Keratinocyte (primary cell): Measurements from ENCODE around the gene SDK1. TPM values are rescaled to one million over a fixed set of nuclear protein-coding genes. Genes with fewer than 3 reads are reported as not detected.

Experiments
- DNase-seq: peaks from one replicate; pipeline ENCODE4 v3.0.0-alpha.2; 2011; ENCODE audit warnings: low read depth, missing footprints, low spot score
- FAIRE-seq: peaks from 2 replicates; lab custom pipeline; 2011; peaks lifted over from hg19 to GRCh38; lab: Jason Lieb, UNC
- H2AFZ ChIP-seq: 2 replicates; pipeline ENCODE4 v1.6.0; 2012; ENCODE audit warnings: low read length, control low read depth, inconsistent platforms; ENCODE audit not compliant: control insufficient read depth
- H3K27ac ChIP-seq: 2 replicates; pipeline ENCODE4 v1.5.1; 2011; ENCODE audit warnings: low read length; ENCODE audit not compliant: control insufficient read depth, insufficient read depth
- H3K27me3 ChIP-seq: 3 replicates; pipeline ENCODE4 v1.6.0; 2011; ENCODE audit warnings: low read length; ENCODE audit not compliant: control insufficient read depth, insufficient read depth; ENCODE audit errors: extremely low read depth
- H3K36me3 ChIP-seq, 2 experiments: 2 replicates in 1 of 2; 3 replicates in 1 of 2; pipeline ENCODE4 v1.5.1; 2011; ENCODE audit warnings: low read length in 2 of 2, mild to moderate bottlenecking in 1 of 2; ENCODE audit not compliant: control insufficient read depth in 2 of 2, insufficient read depth in 2 of 2; ENCODE audit errors: extremely low read depth in 1 of 2
- H3K4me1 ChIP-seq: 3 replicates; pipeline ENCODE4 v1.5.1; 2011; ENCODE audit warnings: low read length; ENCODE audit not compliant: control insufficient read depth, insufficient read depth; ENCODE audit errors: extremely low read depth
- H3K4me2 ChIP-seq: 3 replicates; pipeline ENCODE4 v1.6.0; 2011; ENCODE audit warnings: low read depth, low read length; ENCODE audit not compliant: control insufficient read depth, insufficient read depth; ENCODE audit errors: extremely low read depth
- H3K4me3 ChIP-seq, 3 experiments: fragments of 200-600 bp in 1 of 3; sonication (generic) in 1 of 3; 2 replicates in 2 of 3; 3 replicates in 1 of 3; pipeline ENCODE4 v1.5.1; 2011 to 2016; ENCODE audit warnings: low read length in 3 of 3, mild to moderate bottlenecking in 3 of 3, control low read depth in 2 of 3, inconsistent platforms in 1 of 3, low read depth in 1 of 3, mixed read lengths in 1 of 3, mixed run types in 1 of 3, moderate library complexity in 1 of 3; ENCODE audit not compliant: control insufficient read depth in 2 of 3, insufficient read depth in 2 of 3; ENCODE audit errors: extremely low read depth in 1 of 3
- H3K79me2 ChIP-seq: 2 replicates; pipeline ENCODE4 v1.6.0; 2012; ENCODE audit warnings: low read length; ENCODE audit not compliant: control insufficient read depth, insufficient read depth
- H3K9ac ChIP-seq: 3 replicates; pipeline ENCODE4 v1.6.0; 2011; ENCODE audit warnings: low read length; ENCODE audit not compliant: control insufficient read depth, insufficient read depth; ENCODE audit errors: extremely low read depth
- H3K9me1 ChIP-seq: 3 replicates; pipeline ENCODE4 v1.6.0; 2011; ENCODE audit warnings: low read length; ENCODE audit not compliant: control insufficient read depth, insufficient read depth; ENCODE audit errors: extremely low read depth
- H3K9me3 ChIP-seq: 2 replicates; pipeline ENCODE4 v1.5.1; 2012; ENCODE audit warnings: low read depth, low read length; ENCODE audit not compliant: control insufficient read depth
- H4K20me1 ChIP-seq: 3 replicates; pipeline ENCODE4 v1.6.0; 2011; ENCODE audit warnings: low read length; ENCODE audit not compliant: control insufficient read depth, insufficient read depth; ENCODE audit errors: extremely low read depth
- EZH2 ChIP-seq: IDR thresholded peaks from one replicate; pipeline ENCODE4 v1.6.1; 2012; ENCODE audit warnings: inconsistent platforms, mild to moderate bottlenecking, low read length, moderate library complexity
- dilution Hi-C: fragments of 300-500 bp; cut with MboI; formaldehyde crosslinking; loops from one replicate; pipeline ENCODE4 v1.7.0; 2020; ENCODE audit warnings: low sequenced_read_pairs; ENCODE audit not compliant: extremely low pct_ligation_motif_present
- polyA plus RNA-seq, 5 experiments: library from polyadenylated mRNA; depleted of rRNA in 3 of 5; stranded (reverse) in 3 of 5; stranded (forward) in 1 of 5; unstranded in 1 of 5; fragments of >200 nt; gene quantifications; 1 replicate in 1 of 5; 2 replicates in 3 of 5; 3 replicates in 1 of 5; pipeline versions ENCODE4 v1.2.1 to v1.2.3, GENCODE V29; 2011 to 2012; ENCODE audit warnings: missing spikeins in 2 of 5, low read depth in 1 of 5, low replicate concordance in 1 of 5
- TF ChIP-seq, protein P1 (sequence below), 3 experiments: IDR thresholded peaks in 1 of 3; conservative IDR thresholded peaks in 1 of 3; optimal IDR thresholded peaks in 1 of 3; 2 replicates in 2 of 3; 3 replicates in 1 of 3; pipeline versions ENCODE3 to v1.5.1; 2011; ENCODE audit warnings: low read length in 3 of 3, mild to moderate bottlenecking in 3 of 3, moderate library complexity in 2 of 3, control low read depth in 1 of 3, inconsistent platforms in 1 of 3; ENCODE audit not compliant: insufficient read depth in 2 of 3; ENCODE audit errors: extremely low read depth in 1 of 3

The SDK1 gene
- polyA plus RNA-seq, 1 donor (not counting 4 experiments of a cell fraction or from before 2014, with no cell fraction given): 0.66 TPM

GRCh38 chr7:3591219-3591618 is 290.2 kb downstream of the SDK1 start:
- no peaks in the 10 kb centered on the region for H3K79me2 ChIP-seq
- TF ChIP-seq EZH2: no peak
- TF ChIP-seq, protein P1, sequence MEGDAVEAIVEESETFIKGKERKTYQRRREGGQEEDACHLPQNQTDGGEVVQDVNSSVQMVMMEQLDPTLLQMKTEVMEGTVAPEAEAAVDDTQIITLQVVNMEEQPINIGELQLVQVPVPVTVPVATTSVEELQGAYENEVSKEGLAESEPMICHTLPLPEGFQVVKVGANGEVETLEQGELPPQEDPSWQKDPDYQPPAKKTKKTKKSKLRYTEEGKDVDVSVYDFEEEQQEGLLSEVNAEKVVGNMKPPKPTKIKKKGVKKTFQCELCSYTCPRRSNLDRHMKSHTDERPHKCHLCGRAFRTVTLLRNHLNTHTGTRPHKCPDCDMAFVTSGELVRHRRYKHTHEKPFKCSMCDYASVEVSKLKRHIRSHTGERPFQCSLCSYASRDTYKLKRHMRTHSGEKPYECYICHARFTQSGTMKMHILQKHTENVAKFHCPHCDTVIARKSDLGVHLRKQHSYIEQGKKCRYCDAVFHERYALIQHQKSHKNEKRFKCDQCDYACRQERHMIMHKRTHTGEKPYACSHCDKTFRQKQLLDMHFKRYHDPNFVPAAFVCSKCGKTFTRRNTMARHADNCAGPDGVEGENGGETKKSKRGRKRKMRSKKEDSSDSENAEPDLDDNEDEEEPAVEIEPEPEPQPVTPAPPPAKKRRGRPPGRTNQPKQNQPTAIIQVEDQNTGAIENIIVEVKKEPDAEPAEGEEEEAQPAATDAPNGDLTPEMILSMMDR (optimal IDR thresholded peaks at IDR 0.05 in 1 of 3, IDR thresholded peaks at IDR 0.05 in 1 of 3, conservative IDR thresholded peaks at IDR 0.05 in 1 of 3; ENCODE audit: extremely low read depth in 1 of 3, insufficient read depth in 2 of 3, low read length in 3 of 3): no peak
- DNase-seq (no peak), FAIRE-seq (no peak)
- no peaks in the 10 kb centered on the region for H3K9me1 ChIP-seq
- H3K27me3 ChIP-seq: no peaks in the 10 kb centered on the region
- no peaks in the 10 kb centered on the region for H3K36me3 ChIP-seq
- no peak overlapping the region for H3K4me2 ChIP-seq
- H3K27ac ChIP-seq: no peak overlapping the region
- H3K9me3 ChIP-seq: no peaks in the 10 kb centered on the region
- no peak overlapping the region for H2AFZ ChIP-seq
- peaks cover 5% of the 10 kb centered on the region for H3K4me1 ChIP-seq
- no peak overlapping the region for H3K4me3 ChIP-seq
- H3K9ac ChIP-seq: no peak overlapping the region
- dilution Hi-C loops: no loop called here
- no peaks in the 10 kb centered on the region for H4K20me1 ChIP-seq

GRCh38 chr7:3591944-3592343 is 290.9 kb downstream of the SDK1 start:
- Histone ChIP-seq H3K36me3 (no peaks in the 10 kb centered on the region), H3K9me1 (no peaks in the 10 kb centered on the region), H3K4me2 (no peak overlapping the region), H3K4me3 (no peak overlapping the region), H3K27me3 (no peaks in the 10 kb centered on the region), H3K79me2 (no peaks in the 10 kb centered on the region), H3K9me3 (no peaks in the 10 kb centered on the region), H3K4me1 (peaks cover 5% of the 10 kb centered on the region), H2AFZ (no peak overlapping the region), H3K9ac (no peak overlapping the region), H3K27ac (no peak overlapping the region), H4K20me1 (no peaks in the 10 kb centered on the region)
- no peak for FAIRE-seq
- dilution Hi-C loops: no loop called here
- no peak for DNase-seq
- no peak for TF ChIP-seq EZH2
- TF ChIP-seq, protein P1 (optimal IDR thresholded peaks at IDR 0.05 in 1 of 3, IDR thresholded peaks at IDR 0.05 in 1 of 3, conservative IDR thresholded peaks at IDR 0.05 in 1 of 3; ENCODE audit: extremely low read depth in 1 of 3, insufficient read depth in 2 of 3, low read length in 3 of 3): no peak
